ENCODE results near the gene DCAF4. TPM values are rescaled to one million over a fixed set of nuclear protein-coding genes. Genes with fewer than 3 reads are reported as not detected.

DCAF4 gene
- polyA plus RNA-seq, 1 donor from 2014 or later: 16.5 TPM

- H3F3A ChIP-seq (ENCODE audit: insufficient read depth, low read length, poor library complexity, severe bottlenecking): no peaks in the 10 kb centered on the region
- H3K9me2 ChIP-seq (ENCODE audit: insufficient read depth, low read length): no peaks in the 10 kb centered on the region
- H3K79me2 ChIP-seq (replicated peaks; ENCODE audit: insufficient read depth, low read length): no peaks in the 10 kb centered on the region
- H4K20me1 ChIP-seq (ENCODE audit: insufficient read depth): no peaks in the 10 kb centered on the region
- no peak overlapping the region for H2AFZ ChIP-seq (ENCODE audit: low read depth, low read length)
- H3K36me3 ChIP-seq (ENCODE audit: insufficient read depth, low read length): no peaks in the 10 kb centered on the region
- H3K9me3 ChIP-seq (ENCODE audit: low read length): no peaks in the 10 kb centered on the region
- H3K9ac ChIP-seq (ENCODE audit: low read length): no peak overlapping the region
- H3K4me2 ChIP-seq (ENCODE audit: low read length): no peak overlapping the region
- TF ChIP-seq EP300 (conservative IDR thresholded peaks at IDR 0.05; ENCODE audit: poor library complexity, severe bottlenecking) (no peak), TAF1 (IDR thresholded peaks at IDR 0.05; ENCODE audit: low read depth) (no peak), MXI1 (conservative IDR thresholded peaks at IDR 0.05; ENCODE audit: poor library complexity, severe bottlenecking) (no peak), SMC3 (conservative IDR thresholded peaks at IDR 0.05; ENCODE audit: poor library complexity) (no peak), EZH2 (IDR thresholded peaks at IDR 0.05; ENCODE audit: borderline replicate concordance, insufficient read depth, low read length, poor library complexity, severe bottlenecking) (no peak), RAD21 (conservative IDR thresholded peaks at IDR 0.05) (no peak), POLR2AphosphoS5 (IDR thresholded peaks at IDR 0.05) (no peak), CTCF (IDR thresholded peaks at IDR 0.05; ENCODE audit: poor library complexity, severe bottlenecking) (no peak)
- TF ChIP-seq, protein P1, sequence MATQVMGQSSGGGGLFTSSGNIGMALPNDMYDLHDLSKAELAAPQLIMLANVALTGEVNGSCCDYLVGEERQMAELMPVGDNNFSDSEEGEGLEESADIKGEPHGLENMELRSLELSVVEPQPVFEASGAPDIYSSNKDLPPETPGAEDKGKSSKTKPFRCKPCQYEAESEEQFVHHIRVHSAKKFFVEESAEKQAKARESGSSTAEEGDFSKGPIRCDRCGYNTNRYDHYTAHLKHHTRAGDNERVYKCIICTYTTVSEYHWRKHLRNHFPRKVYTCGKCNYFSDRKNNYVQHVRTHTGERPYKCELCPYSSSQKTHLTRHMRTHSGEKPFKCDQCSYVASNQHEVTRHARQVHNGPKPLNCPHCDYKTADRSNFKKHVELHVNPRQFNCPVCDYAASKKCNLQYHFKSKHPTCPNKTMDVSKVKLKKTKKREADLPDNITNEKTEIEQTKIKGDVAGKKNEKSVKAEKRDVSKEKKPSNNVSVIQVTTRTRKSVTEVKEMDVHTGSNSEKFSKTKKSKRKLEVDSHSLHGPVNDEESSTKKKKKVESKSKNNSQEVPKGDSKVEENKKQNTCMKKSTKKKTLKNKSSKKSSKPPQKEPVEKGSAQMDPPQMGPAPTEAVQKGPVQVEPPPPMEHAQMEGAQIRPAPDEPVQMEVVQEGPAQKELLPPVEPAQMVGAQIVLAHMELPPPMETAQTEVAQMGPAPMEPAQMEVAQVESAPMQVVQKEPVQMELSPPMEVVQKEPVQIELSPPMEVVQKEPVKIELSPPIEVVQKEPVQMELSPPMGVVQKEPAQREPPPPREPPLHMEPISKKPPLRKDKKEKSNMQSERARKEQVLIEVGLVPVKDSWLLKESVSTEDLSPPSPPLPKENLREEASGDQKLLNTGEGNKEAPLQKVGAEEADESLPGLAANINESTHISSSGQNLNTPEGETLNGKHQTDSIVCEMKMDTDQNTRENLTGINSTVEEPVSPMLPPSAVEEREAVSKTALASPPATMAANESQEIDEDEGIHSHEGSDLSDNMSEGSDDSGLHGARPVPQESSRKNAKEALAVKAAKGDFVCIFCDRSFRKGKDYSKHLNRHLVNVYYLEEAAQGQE (IDR thresholded peaks at IDR 0.05; ENCODE audit: borderline replicate concordance): no peak
- no peaks in the 10 kb centered on the region for H3K27me3 ChIP-seq (ENCODE audit: insufficient read depth, low read depth, low read length)
- no peak overlapping the region for H3K27ac ChIP-seq (ENCODE audit: low read length)
- no peak overlapping the region for H3K4me3 ChIP-seq (ENCODE audit: low read length)
Observed at GRCh38 chr14:72920008-72920407, 6.3 kb upstream of the DCAF4 start.

DNA sequence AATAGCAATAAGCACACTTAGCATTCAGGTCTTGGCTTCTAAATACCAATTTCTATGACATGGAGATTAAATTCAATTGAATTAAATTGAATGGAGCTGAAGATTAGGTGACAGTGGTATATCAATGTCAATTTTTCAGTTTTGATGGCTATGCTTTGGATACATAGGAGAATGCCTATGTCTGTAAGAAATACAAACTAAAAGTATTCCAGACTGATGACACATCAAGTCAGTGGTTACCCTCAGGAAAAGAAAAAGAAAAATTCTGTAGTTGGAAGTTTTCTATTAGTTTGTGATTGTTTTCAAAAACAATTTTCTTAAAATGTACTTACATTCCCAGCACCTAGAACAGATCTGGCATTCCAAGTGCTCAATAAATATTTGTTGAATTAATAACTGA, 4.9 kb upstream of the DCAF4 start:
- TF ChIP-seq POLR2AphosphoS5 (IDR thresholded peaks at IDR 0.05): no peak
- no peak for TF ChIP-seq RAD21 (conservative IDR thresholded peaks at IDR 0.05)
- TF ChIP-seq, protein P1 (IDR thresholded peaks at IDR 0.05; ENCODE audit: borderline replicate concordance): no peak
- TF ChIP-seq TAF1 (IDR thresholded peaks at IDR 0.05; ENCODE audit: low read depth): no peak
- TF ChIP-seq EZH2 (IDR thresholded peaks at IDR 0.05; ENCODE audit: borderline replicate concordance, insufficient read depth, low read length, poor library complexity, severe bottlenecking): no peak
- TF ChIP-seq CTCF (IDR thresholded peaks at IDR 0.05; ENCODE audit: poor library complexity, severe bottlenecking): no peak
- no peak for TF ChIP-seq EP300 (conservative IDR thresholded peaks at IDR 0.05; ENCODE audit: poor library complexity, severe bottlenecking)
- no peak for TF ChIP-seq MXI1 (conservative IDR thresholded peaks at IDR 0.05; ENCODE audit: poor library complexity, severe bottlenecking)
- TF ChIP-seq SMC3 (conservative IDR thresholded peaks at IDR 0.05; ENCODE audit: poor library complexity): no peak
- no peaks in the 10 kb centered on the region for H3K79me2 ChIP-seq (replicated peaks; ENCODE audit: insufficient read depth, low read length)
- H3K9ac ChIP-seq (ENCODE audit: low read length): no peak overlapping the region
- H3K4me3 ChIP-seq (ENCODE audit: low read length): no peak overlapping the region
- no peak overlapping the region for H3K27ac ChIP-seq (ENCODE audit: low read length)
- H4K20me1 ChIP-seq (ENCODE audit: insufficient read depth): no peaks in the 10 kb centered on the region
- no peaks in the 10 kb centered on the region for H3K9me3 ChIP-seq (ENCODE audit: low read length)
- H3K4me2 ChIP-seq (ENCODE audit: low read length): no peak overlapping the region
- no peaks in the 10 kb centered on the region for H3K9me2 ChIP-seq (ENCODE audit: insufficient read depth, low read length)
- no peaks in the 10 kb centered on the region for H3K36me3 ChIP-seq (ENCODE audit: insufficient read depth, low read length)
- no peaks in the 10 kb centered on the region for H3F3A ChIP-seq (ENCODE audit: insufficient read depth, low read length, poor library complexity, severe bottlenecking)
- no peaks in the 10 kb centered on the region for H3K27me3 ChIP-seq (ENCODE audit: insufficient read depth, low read depth, low read length)
- no peak overlapping the region for H2AFZ ChIP-seq (ENCODE audit: low read depth, low read length)

Measured in neural cell (in vitro differentiated cells).